H9 (cell line): Measurements from ENCODE around the gene SIX3. TPM values are rescaled to one million over a fixed set of nuclear protein-coding genes. Genes with fewer than 3 reads are reported as not detected.
A peak's percentile ranks its signal among the peaks of the same experiment; 100 is the strongest.

Experiments used
- DNase-seq: peaks from one replicate; pipeline ENCODE4 v3.0.0-alpha.2; 2017
- H2AFZ ChIP-seq: one replicate; pipeline ENCODE4 v1.6.1; 2013; ENCODE audit warnings: mild to moderate bottlenecking, low read length, control low read depth, moderate library complexity
- H2AK5ac ChIP-seq: 2 replicates; pipeline ENCODE4 v1.6.1; 2013; ENCODE audit warnings: low read length, control low read depth, mixed read lengths; ENCODE audit not compliant: insufficient read length
- H2BK120ac ChIP-seq: one replicate; pipeline ENCODE4 v1.6.1; 2013; ENCODE audit warnings: low read depth, mild to moderate bottlenecking, low read length, control low read depth, inconsistent platforms; ENCODE audit not compliant: poor library complexity, severe bottlenecking
- H2BK12ac ChIP-seq: 2 replicates; pipeline ENCODE4 v1.6.1; 2013; ENCODE audit warnings: low read length, control low read depth, mixed read lengths, low read depth; ENCODE audit not compliant: insufficient read length
- H2BK15ac ChIP-seq: 2 replicates; pipeline ENCODE4 v1.6.1; 2013; ENCODE audit warnings: low read depth, low read length, control low read depth
- H2BK20ac ChIP-seq: one replicate; pipeline ENCODE4 v1.6.1; 2013; ENCODE audit warnings: low read depth, mild to moderate bottlenecking, low read length, control low read depth, inconsistent platforms; ENCODE audit not compliant: poor library complexity, severe bottlenecking
- H2BK5ac ChIP-seq: 2 replicates; pipeline ENCODE4 v1.6.1; 2013; ENCODE audit warnings: low read length, control low read depth, mixed read lengths; ENCODE audit not compliant: insufficient read length
- H3K14ac ChIP-seq: 2 replicates; pipeline ENCODE4 v1.6.1; 2013; ENCODE audit warnings: low read length, control low read depth; ENCODE audit not compliant: insufficient read depth
- H3K18ac ChIP-seq: 2 replicates; pipeline ENCODE4 v1.6.1; 2013; ENCODE audit warnings: low read depth, mild to moderate bottlenecking, mixed read lengths, low read length, control low read depth; ENCODE audit not compliant: insufficient read length
- H3K23ac ChIP-seq: 2 replicates; pipeline ENCODE4 v1.6.1; 2013; ENCODE audit warnings: low read length, control low read depth, mixed read lengths, low read depth; ENCODE audit not compliant: insufficient read length
- H3K23me2 ChIP-seq: 2 replicates; pipeline ENCODE4 v1.6.1; 2013; ENCODE audit warnings: low read depth, mild to moderate bottlenecking, mixed read lengths, low read length, control low read depth; ENCODE audit not compliant: insufficient read length, poor library complexity, severe bottlenecking
- H3K27ac ChIP-seq: 2 replicates; pipeline ENCODE4 v1.5.1; 2013; ENCODE audit warnings: low read length, control low read depth, mixed read lengths, low read depth; ENCODE audit not compliant: insufficient read length
- H3K27me3 ChIP-seq: 2 replicates; pipeline ENCODE4 v1.6.1; 2013; ENCODE audit warnings: low read length, control low read depth, inconsistent platforms; ENCODE audit not compliant: insufficient read depth
- H3K4ac ChIP-seq: 2 replicates; pipeline ENCODE4 v1.6.1; 2013; ENCODE audit warnings: low read depth, mild to moderate bottlenecking, control low read depth, inconsistent platforms, low read length, moderate library complexity
- H3K4me1 ChIP-seq: 2 replicates; pipeline ENCODE4 v1.6.1; 2013; ENCODE audit warnings: low read length, control low read depth, inconsistent platforms; ENCODE audit not compliant: insufficient read depth
- H3K4me2 ChIP-seq: 2 replicates; pipeline ENCODE4 v1.6.1; 2013; ENCODE audit warnings: low read length, control low read depth, mixed read lengths; ENCODE audit not compliant: insufficient read length, insufficient read depth
- H3K56ac ChIP-seq: 2 replicates; pipeline ENCODE4 v1.6.1; 2013; ENCODE audit warnings: low read depth, mild to moderate bottlenecking, mixed read lengths, low read length, control low read depth; ENCODE audit not compliant: insufficient read length
- H3K79me1 ChIP-seq: 2 replicates; pipeline ENCODE4 v1.6.1; 2013; ENCODE audit warnings: low read depth, mild to moderate bottlenecking, moderate library complexity, low read length, control low read depth, inconsistent platforms; ENCODE audit not compliant: insufficient read depth, poor library complexity, severe bottlenecking
- H3K79me2 ChIP-seq: 2 replicates; pipeline ENCODE4 v1.6.1; 2013; ENCODE audit warnings: low read length, control low read depth, inconsistent platforms; ENCODE audit not compliant: insufficient read depth
- H3K9ac ChIP-seq: 2 replicates; pipeline ENCODE4 v1.6.1; 2013; ENCODE audit warnings: low read length, control low read depth, mixed read lengths; ENCODE audit not compliant: insufficient read length; ENCODE audit errors: extremely low read depth
- H3K9me3 ChIP-seq: one replicate; pipeline ENCODE4 v1.6.1; 2013; ENCODE audit warnings: low read depth, low read length, inconsistent platforms; ENCODE audit not compliant: control insufficient read depth
- H3T11ph ChIP-seq: one replicate; pipeline ENCODE4 v1.6.1; 2013; ENCODE audit warnings: mild to moderate bottlenecking, low read length, control low read depth, inconsistent platforms
- H4K20me1 ChIP-seq: one replicate; pipeline ENCODE4 v1.6.1; 2013; ENCODE audit not compliant: control insufficient read depth, insufficient read length, insufficient read depth
- H4K5ac ChIP-seq: 2 replicates; pipeline ENCODE4 v1.6.1; 2013; ENCODE audit warnings: low read depth, mild to moderate bottlenecking, mixed read lengths, low read length, control low read depth; ENCODE audit not compliant: insufficient read length
- H4K8ac ChIP-seq: replicated peaks from 2 replicates; pipeline ENCODE4 v1.6.1; 2013; ENCODE audit warnings: low read length, control low read depth, mixed read lengths, low read depth; ENCODE audit not compliant: insufficient read length
- H4K91ac ChIP-seq: 2 replicates; pipeline ENCODE4 v1.6.1; 2013; ENCODE audit warnings: low read depth, mild to moderate bottlenecking, moderate library complexity, mixed read lengths, low read length, control low read depth; ENCODE audit not compliant: insufficient read length
- H3K27ac Mint-ChIP-seq, 3 experiments: 2 replicates in 2 of 3; 3 replicates in 1 of 3; pipeline ENCODE4 v1.8.0; 2020 to 2021; ENCODE audit warnings: mixed read lengths in 3 of 3, mild to moderate bottlenecking in 1 of 3, moderate library complexity in 1 of 3
- H3K27me3 Mint-ChIP-seq: 2 replicates; pipeline ENCODE4 v1.8.0; 2021; ENCODE audit warnings: low read depth, mild to moderate bottlenecking, moderate library complexity, mixed read lengths
- H3K36me3 Mint-ChIP-seq, 3 experiments: 2 replicates in 2 of 3; 3 replicates in 1 of 3; pipeline ENCODE4 v1.8.0; 2020 to 2021; ENCODE audit warnings: low read depth in 3 of 3, mixed read lengths in 3 of 3; ENCODE audit not compliant: insufficient read depth in 1 of 3
- H3K4me1 Mint-ChIP-seq, 2 experiments: 2 replicates each; pipeline ENCODE4 v1.8.0; 2020; ENCODE audit warnings: mixed read lengths in 2 of 2
- H3K4me3 Mint-ChIP-seq, 2 experiments: 2 replicates in 1 of 2; 3 replicates in 1 of 2; pipeline ENCODE4 v1.8.0; 2020 to 2021; ENCODE audit warnings: mild to moderate bottlenecking in 2 of 2, mixed read lengths in 2 of 2, moderate library complexity in 1 of 2
- H3K9me3 Mint-ChIP-seq, 2 experiments: 2 replicates in 1 of 2; 3 replicates in 1 of 2; pipeline ENCODE4 v1.8.0; 2020; ENCODE audit warnings: mild to moderate bottlenecking in 2 of 2, mixed read lengths in 2 of 2, moderate library complexity in 1 of 2
- WGBS: extraction: QIAGEN DNeasy Blood & Tissue Kit; methylation state at CpG from one replicate; pipeline ENCODE4 v1.1.7; 2013; ENCODE audit warnings: missing lambda C conversion rate, low lambda C conversion rate, mixed read lengths; ENCODE audit not compliant: insufficient read length; ENCODE audit errors: extremely low coverage; 5-methylcytosine and 5-hydroxymethylcytosine counted together
- total RNA-seq: library from RNA; stranded (reverse); gene quantifications from 2 replicates; pipeline ENCODE4 v1.2.1, GENCODE V29; 2021
- TF ChIP-seq, protein P1 (sequence below): fragments of 200-600 bp; sonication (generic); conservative IDR thresholded peaks from 3 replicates; pipeline ENCODE4 v1.8.0; 2021; ENCODE audit warnings: antibody characterized with exemption, mild to moderate bottlenecking

The SIX3 gene
- total RNA-seq, 1 experiment from 2014 or later, result 0.55 TPM

- Mint-ChIP-seq H3K27ac (peak overlapping the region in 1 of 3 experiments; percentile 24; a peak in 1 of 7 replicates), H3K27me3 (peaks cover 99% of the 10 kb centered on the region), H3K4me1 (peaks cover 57 to 75% of the 10 kb centered on the region in 2 experiments), H3K4me3 (peak overlapping the region; percentile 35 to 71), H3K36me3 (peaks cover 0 to 21% (median 0%) of the 10 kb centered on the region in 3 experiments; a peak in 5 of 7 replicates), H3K9me3 (peaks cover 7 to 13% of the 10 kb centered on the region in 2 experiments)
- Histone ChIP-seq H2AK5ac (no peak overlapping the region), H3K56ac (no peak overlapping the region), H3K14ac (peak overlapping the region; percentile 5; the same call in 1 of the 2 replicates), H3K23me2 (peaks cover 15% of the 10 kb centered on the region), H4K91ac (no peak overlapping the region), H3K79me1 (no peaks in the 10 kb centered on the region), H3K18ac (no peak overlapping the region), H3K4ac (no peak overlapping the region), H3K23ac (no peak overlapping the region), H4K5ac (no peak overlapping the region), H3K27ac (no peak overlapping the region), H2BK20ac (no peak overlapping the region), H2BK5ac (no peak overlapping the region), H3K79me2 (no peaks in the 10 kb centered on the region), H4K8ac (no peak overlapping the region), H3K27me3 (peaks cover 84% of the 10 kb centered on the region), H2BK15ac (no peak overlapping the region), H2BK120ac (no peak overlapping the region), H3K4me2 (peak overlapping the region; percentile 33), H3T11ph (no peak overlapping the region), H3K4me1 (peaks cover 3% of the 10 kb centered on the region; the same call in 1 of the 2 replicates), H2AFZ (no peak overlapping the region), H4K20me1 (no peaks in the 10 kb centered on the region), H3K9me3 (no peaks in the 10 kb centered on the region), H2BK12ac (no peak overlapping the region), H3K9ac (no peak overlapping the region)
- peak; percentile 85 for DNase-seq
- WGBS, result no CpG with 5 or more reads among the region's 54 CpGs
- TF ChIP-seq, protein P1, sequence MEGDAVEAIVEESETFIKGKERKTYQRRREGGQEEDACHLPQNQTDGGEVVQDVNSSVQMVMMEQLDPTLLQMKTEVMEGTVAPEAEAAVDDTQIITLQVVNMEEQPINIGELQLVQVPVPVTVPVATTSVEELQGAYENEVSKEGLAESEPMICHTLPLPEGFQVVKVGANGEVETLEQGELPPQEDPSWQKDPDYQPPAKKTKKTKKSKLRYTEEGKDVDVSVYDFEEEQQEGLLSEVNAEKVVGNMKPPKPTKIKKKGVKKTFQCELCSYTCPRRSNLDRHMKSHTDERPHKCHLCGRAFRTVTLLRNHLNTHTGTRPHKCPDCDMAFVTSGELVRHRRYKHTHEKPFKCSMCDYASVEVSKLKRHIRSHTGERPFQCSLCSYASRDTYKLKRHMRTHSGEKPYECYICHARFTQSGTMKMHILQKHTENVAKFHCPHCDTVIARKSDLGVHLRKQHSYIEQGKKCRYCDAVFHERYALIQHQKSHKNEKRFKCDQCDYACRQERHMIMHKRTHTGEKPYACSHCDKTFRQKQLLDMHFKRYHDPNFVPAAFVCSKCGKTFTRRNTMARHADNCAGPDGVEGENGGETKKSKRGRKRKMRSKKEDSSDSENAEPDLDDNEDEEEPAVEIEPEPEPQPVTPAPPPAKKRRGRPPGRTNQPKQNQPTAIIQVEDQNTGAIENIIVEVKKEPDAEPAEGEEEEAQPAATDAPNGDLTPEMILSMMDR, result no peak
Observed at GRCh38 chr2:44949329-44950151, 8.0 kb downstream of the SIX3 start.
